Limb (tissue), 2 donors: ENCODE results near the gene BANP.
A peak's percentile ranks its signal among the peaks of the same experiment; 100 is the strongest.
"Not testable (repeated sequence)": the region's sequence is repeated elsewhere in the genome, so short reads cannot be mapped to it uniquely, and the experiment has no call there.

ENCODE experiments used
- DNase-seq, 2 donors: peaks; one replicate each; pipeline ENCODE4 v3.0.0-alpha.2; 2016; ENCODE audit errors: extremely low spot score in 2 of 2

The BANP gene

GRCh38 chr16:88100801-88101622, 149.8 kb downstream of the BANP start:
- peak in 1 of 2 donors; percentile 62 for DNase-seq

GRCh38 chr16:88101623-88102105, 150.4 kb downstream of the BANP start:
- DNase-seq, result peak in 1 of 2 donors; percentile 32

GRCh38 chr16:88102597-88102996, 151.4 kb downstream of the BANP start:
- no peak for DNase-seq

GRCh38 chr16:88103011-88103410, 151.8 kb downstream of the BANP start:
- DNase-seq, result no peak

- no peak for DNase-seq
These were observed 152.5 kb downstream of the BANP start for GRCh38 chr16:88103581-88104188.

- DNase-seq, result not testable (repeated sequence)
These were observed 153.1 kb downstream of the BANP start for GRCh38 chr16:88104363-88104762.

GRCh38 chr16:88105574-88106140, 154.4 kb downstream of the BANP start:
- not testable (repeated sequence) for DNase-seq

GRCh38 chr16:88106566-88106965, 155.3 kb downstream of the BANP start:
- DNase-seq, result not testable (repeated sequence)

GRCh38 chr16:88108762-88109161, 157.5 kb downstream of the BANP start:
- no peak for DNase-seq

- peak in 1 of 2 donors; percentile 44 for DNase-seq
These were observed 158.7 kb downstream of the BANP start for GRCh38 chr16:88109726-88110621.

GRCh38 chr16:88110875-88111494, 159.8 kb downstream of the BANP start:
- not testable (repeated sequence) for DNase-seq

- not testable (repeated sequence) for DNase-seq
These were observed 160.7 kb downstream of the BANP start for GRCh38 chr16:88111976-88112375.

GRCh38 chr16:88113545-88114045, 162.4 kb downstream of the BANP start:
- DNase-seq, result no peak

GRCh38 chr16:88114541-88115228, 163.5 kb downstream of the BANP start:
- not testable (repeated sequence) for DNase-seq

- no peak for DNase-seq
These were observed 164.9 kb downstream of the BANP start for GRCh38 chr16:88116121-88116520.

GRCh38 chr16:88117476-88117868, 166.2 kb downstream of the BANP start:
- no peak for DNase-seq

GRCh38 chr16:88118376-88118775, 167.1 kb downstream of the BANP start:
- no peak for DNase-seq

- DNase-seq, result not testable (repeated sequence)
These were observed 167.9 kb downstream of the BANP start for GRCh38 chr16:88118852-88119741.
